ENCODE results near the gene HBG1. TPM values are rescaled to one million over a fixed set of nuclear protein-coding genes. Genes with fewer than 3 reads are reported as not detected.

HBG1 gene
- total RNA-seq, 2 donors from 2014 or later = not detected

DNA sequence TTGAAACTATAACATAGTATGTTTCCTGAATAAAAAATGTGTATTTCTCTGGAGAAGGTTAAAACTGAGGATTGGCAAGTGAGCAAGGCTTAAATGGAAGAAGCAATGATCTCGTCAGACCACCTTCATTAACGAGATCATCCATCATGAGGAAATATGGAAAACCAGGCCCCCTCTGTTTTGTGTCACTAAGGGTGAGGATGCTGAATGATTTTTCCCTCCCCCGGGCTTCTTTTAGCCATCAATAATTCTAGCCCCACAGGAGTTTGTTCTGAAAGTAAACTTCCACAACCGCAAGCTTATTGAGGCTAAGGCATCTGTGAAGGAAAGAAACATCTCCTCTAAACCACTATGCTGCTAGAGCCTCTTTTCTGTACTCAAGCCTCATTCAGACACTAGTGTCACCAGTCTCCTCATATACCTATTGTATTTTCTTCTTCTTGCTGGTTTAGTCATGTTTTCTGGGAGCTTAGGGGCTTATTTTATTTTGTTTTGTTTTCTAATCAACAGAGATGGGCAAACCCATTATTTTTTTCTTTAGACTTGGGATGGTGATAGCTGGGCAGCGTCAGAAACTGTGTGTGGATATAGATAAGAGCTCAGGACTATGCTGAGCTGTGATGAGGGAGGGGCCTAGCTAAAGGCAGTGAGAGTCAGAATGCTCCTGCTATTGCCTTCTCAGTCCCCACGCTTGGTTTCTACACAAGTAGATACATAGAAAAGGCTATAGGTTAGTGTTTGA is 25.9 kb upstream of the HBG1 start:
- H3K9me3 ChIP-seq = no peaks in the 10 kb centered on the region
- 74 to 77% methylated on average over 6 of the region's 6 CpGs for WGBS, 2 donors
- intact Hi-C loops (cut with DNase I) = no loop called here
- TF ChIP-seq, protein P1, sequence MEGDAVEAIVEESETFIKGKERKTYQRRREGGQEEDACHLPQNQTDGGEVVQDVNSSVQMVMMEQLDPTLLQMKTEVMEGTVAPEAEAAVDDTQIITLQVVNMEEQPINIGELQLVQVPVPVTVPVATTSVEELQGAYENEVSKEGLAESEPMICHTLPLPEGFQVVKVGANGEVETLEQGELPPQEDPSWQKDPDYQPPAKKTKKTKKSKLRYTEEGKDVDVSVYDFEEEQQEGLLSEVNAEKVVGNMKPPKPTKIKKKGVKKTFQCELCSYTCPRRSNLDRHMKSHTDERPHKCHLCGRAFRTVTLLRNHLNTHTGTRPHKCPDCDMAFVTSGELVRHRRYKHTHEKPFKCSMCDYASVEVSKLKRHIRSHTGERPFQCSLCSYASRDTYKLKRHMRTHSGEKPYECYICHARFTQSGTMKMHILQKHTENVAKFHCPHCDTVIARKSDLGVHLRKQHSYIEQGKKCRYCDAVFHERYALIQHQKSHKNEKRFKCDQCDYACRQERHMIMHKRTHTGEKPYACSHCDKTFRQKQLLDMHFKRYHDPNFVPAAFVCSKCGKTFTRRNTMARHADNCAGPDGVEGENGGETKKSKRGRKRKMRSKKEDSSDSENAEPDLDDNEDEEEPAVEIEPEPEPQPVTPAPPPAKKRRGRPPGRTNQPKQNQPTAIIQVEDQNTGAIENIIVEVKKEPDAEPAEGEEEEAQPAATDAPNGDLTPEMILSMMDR (IDR thresholded peaks at IDR 0.05) = no peak
- no peak for TF ChIP-seq POLR2A (IDR thresholded peaks at IDR 0.05)
- no peak for DNase-seq
- ATAC-seq = no peak
- H3K27ac ChIP-seq = no peak overlapping the region
- no peaks in the 10 kb centered on the region for H3K4me1 ChIP-seq
- no peaks in the 10 kb centered on the region for H3K27me3 ChIP-seq
- no peak overlapping the region for H3K4me3 ChIP-seq
- no peaks in the 10 kb centered on the region for H3K36me3 ChIP-seq (replicated peaks in 1 of 2; ENCODE audit: insufficient read depth in 1 of 2, low read depth in 2 of 2)

DNA sequence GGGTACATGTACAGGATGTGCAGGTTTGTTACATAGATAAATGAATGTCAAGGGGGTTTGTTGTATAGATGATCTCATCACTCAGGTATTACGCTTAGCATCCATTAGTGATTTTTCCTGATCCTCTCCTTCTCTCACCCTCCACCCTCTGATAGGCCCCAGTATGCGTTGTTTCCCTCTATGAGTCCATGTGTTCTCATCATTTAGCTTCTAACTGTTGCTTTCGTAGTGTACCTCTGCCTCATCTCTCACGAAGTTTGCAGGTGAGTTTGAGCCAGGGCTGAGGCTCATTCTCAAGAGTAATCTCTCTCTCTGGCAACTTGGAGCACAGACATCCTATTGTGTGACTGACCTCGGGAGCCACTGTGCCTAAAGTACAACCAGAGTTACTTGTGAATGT is 24.7 kb upstream of the HBG1 start:
- no peaks in the 10 kb centered on the region for H3K4me1 ChIP-seq
- WGBS, 2 donors = 41 to 47% methylated on average over 5 of the region's 5 CpGs
- TF ChIP-seq, protein P1 (IDR thresholded peaks at IDR 0.05) = no peak
- TF ChIP-seq POLR2A (IDR thresholded peaks at IDR 0.05) = no peak
- no peak overlapping the region for H3K4me3 ChIP-seq
- H3K27me3 ChIP-seq = no peaks in the 10 kb centered on the region
- ATAC-seq = no peak
- no peaks in the 10 kb centered on the region for H3K9me3 ChIP-seq
- no peak for DNase-seq
- no peak overlapping the region for H3K27ac ChIP-seq
- intact Hi-C loops (cut with DNase I) = no loop called here
- no peaks in the 10 kb centered on the region for H3K36me3 ChIP-seq (replicated peaks in 1 of 2; ENCODE audit: insufficient read depth in 1 of 2, low read depth in 2 of 2)

DNA sequence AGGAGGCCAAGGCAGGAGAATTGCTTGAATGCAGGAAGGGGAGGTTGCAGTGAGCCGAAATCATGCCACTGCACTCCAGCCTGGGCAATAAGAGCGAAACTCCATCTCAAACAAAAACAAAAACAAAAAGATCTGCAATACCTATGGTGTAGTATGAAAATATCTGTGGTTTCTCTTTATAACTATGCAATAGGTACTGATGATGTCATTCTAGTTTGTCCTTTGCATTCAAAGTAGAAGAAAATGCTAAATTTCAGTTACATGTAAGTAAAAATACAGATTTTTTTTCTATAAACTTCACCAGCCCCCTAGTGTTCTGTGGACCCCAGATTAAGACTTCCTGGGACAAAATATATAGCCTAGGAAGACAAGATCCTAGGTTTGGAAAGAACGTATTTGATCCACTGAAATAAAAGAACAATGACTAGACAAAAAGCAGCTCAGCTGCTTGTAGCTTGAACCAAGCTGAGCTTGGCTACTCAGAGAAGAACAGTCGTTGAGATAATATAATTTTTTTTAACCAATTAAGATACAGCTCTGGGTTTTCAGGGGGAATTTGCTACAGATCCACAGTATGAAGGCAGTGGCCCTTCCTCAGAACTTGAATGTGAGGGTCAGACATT is 22.8 kb upstream of the HBG1 start:
- TF ChIP-seq, protein P1 (IDR thresholded peaks at IDR 0.05) = no peak
- no peak for TF ChIP-seq POLR2A (IDR thresholded peaks at IDR 0.05)
- no peaks in the 10 kb centered on the region for H3K4me1 ChIP-seq
- no peak overlapping the region for H3K4me3 ChIP-seq
- 62 to 69% methylated on average over 4 of the region's 4 CpGs for WGBS, 2 donors
- no peak for ATAC-seq
- no peaks in the 10 kb centered on the region for H3K27me3 ChIP-seq
- intact Hi-C loops (cut with DNase I) = no loop called here
- no peaks in the 10 kb centered on the region for H3K36me3 ChIP-seq (replicated peaks in 1 of 2; ENCODE audit: insufficient read depth in 1 of 2, low read depth in 2 of 2)
- no peak for DNase-seq
- H3K9me3 ChIP-seq = no peaks in the 10 kb centered on the region
- no peak overlapping the region for H3K27ac ChIP-seq

DNA sequence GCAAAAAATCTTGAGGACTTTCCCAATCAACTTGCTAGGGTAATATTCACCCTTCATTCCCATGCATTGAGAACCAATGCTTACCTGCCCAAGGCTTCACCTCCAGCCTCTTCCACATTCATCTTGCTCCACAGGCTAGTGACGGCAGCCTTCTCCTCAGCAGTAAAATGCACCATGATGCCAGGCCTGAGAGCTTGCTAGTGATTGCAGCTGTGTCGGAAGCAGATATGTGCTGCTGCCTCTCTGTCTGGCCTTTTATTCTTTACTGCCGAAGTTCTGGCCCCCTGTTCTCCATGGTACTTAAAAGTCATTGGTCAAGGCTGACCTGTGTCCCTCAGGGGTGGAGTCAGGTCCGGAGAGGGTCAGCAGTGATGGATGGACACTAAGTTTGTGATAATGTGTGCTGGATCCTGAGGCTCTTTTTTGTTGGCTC is 20.1 kb upstream of the HBG1 start, which contains the start of gene HBE1:
TSS of gene HBE1 (minus strand) at position 231 of the 433 bp plus-strand sequence. CDS start at position 176, 55 bp downstream.
- TF ChIP-seq POLR2A (IDR thresholded peaks at IDR 0.05) = no peak
- Histone ChIP-seq H3K4me3 (no peak within 1 kb of the TSS), H3K27ac (no peak within 1 kb of the TSS), H3K9me3 (no peaks in the 10 kb centered on the region), H3K4me1 (no peaks in the 10 kb centered on the region), H3K27me3 (no peaks in the 10 kb centered on the region), H3K36me3 (replicated peaks in 1 of 2; ENCODE audit: insufficient read depth in 1 of 2, low read depth in 2 of 2) (no peaks in the 10 kb centered on the region)
- intact Hi-C loops (cut with DNase I) = no loop called here
- ATAC-seq = no peak
- WGBS, 2 donors = 55 to 63% methylated on average over 4 of the region's 4 CpGs
- no peak for DNase-seq

DNA sequence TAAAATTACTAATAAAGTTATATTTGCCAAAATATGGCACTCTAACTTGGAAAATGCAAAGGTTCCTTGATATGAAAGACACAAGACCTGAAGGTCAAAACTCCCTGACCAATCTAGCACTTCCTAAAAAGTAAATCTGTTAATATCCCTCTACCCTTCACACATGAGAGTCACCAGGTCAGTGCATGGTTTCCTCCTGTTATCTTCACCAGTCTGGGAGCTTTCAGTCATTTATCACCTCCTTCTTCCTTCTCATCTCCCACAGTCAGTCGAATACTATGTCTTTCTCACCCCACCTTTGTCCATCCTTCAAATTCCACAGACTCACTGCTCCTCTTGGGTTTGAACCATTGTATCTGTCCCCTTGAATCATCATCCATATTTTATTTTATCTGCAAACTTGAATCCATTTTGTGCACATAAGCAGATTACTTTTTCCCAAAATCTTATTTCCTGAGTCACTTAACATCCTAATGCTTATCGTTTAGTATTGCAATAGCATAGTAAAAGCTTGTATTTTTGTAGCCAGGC is 17.4 kb upstream of the HBG1 start:
- DNase-seq (no peak), ATAC-seq (no peak)
- H3K4me1 ChIP-seq = no peaks in the 10 kb centered on the region
- no peaks in the 10 kb centered on the region for H3K27me3 ChIP-seq
- no peaks in the 10 kb centered on the region for H3K9me3 ChIP-seq
- H3K27ac ChIP-seq = no peak overlapping the region
- 64 to 72% methylated on average over 2 of the region's 2 CpGs for WGBS, 2 donors
- intact Hi-C loops (cut with DNase I) = no loop called here
- H3K36me3 ChIP-seq (replicated peaks in 1 of 2; ENCODE audit: insufficient read depth in 1 of 2, low read depth in 2 of 2) = no peaks in the 10 kb centered on the region
- no peak overlapping the region for H3K4me3 ChIP-seq
- TF ChIP-seq, protein P1 (IDR thresholded peaks at IDR 0.05) = no peak
- no peak for TF ChIP-seq POLR2A (IDR thresholded peaks at IDR 0.05)
